Upper lobe of left lung (tissue), 4 donors: ENCODE data around the gene PPARD.

Experiments used
- POLR2A ChIP-seq, 4 donors: fragments of 450-650 bp; IDR thresholded peaks; one replicate each; pipeline ENCODE4 v1.5.1; 2016 to 2017; ENCODE audit warnings: antibody characterized with exemption in 4 of 4, mild to moderate bottlenecking in 2 of 4
- TF ChIP-seq, protein P1 (sequence below), 6 experiments: fragments of 450-650 bp in 4 of 6; fragments of 200-600 bp in 2 of 6; sonication (generic) in 2 of 6; IDR thresholded peaks; one replicate each; pipeline ENCODE4 v1.5.1; 2016 to 2019; ENCODE audit warnings: antibody characterized with exemption in 6 of 6

DNA sequence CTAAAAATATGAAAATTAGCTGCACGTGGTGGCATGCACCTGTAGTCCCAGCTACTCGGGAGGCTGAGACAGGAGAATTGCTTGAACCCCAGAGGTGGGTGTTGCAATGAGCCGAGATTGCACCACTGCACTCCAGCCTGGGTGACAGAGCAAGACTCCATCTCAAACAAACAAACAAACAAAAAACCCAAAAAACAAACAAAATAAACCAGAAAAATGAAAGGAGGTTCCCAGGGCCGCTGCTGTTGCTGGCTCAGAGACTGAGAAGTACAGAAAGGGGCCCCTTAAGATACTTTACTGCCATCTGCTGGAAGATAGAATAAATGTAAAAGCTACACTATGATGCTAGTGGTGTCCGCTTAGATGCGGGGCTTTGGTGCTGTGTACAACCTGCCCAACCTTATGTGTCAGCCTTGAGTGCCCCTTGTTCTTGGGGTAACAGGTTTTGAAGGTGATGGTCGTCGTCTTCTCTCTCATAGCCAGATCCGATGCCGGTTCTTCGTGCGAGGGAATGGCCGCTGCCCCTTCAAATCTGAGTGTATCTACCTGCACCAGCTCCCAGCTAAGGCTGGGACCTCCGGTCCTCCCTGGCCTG is 107.0 kb downstream of the PPARD start:
- TF ChIP-seq, protein P1, sequence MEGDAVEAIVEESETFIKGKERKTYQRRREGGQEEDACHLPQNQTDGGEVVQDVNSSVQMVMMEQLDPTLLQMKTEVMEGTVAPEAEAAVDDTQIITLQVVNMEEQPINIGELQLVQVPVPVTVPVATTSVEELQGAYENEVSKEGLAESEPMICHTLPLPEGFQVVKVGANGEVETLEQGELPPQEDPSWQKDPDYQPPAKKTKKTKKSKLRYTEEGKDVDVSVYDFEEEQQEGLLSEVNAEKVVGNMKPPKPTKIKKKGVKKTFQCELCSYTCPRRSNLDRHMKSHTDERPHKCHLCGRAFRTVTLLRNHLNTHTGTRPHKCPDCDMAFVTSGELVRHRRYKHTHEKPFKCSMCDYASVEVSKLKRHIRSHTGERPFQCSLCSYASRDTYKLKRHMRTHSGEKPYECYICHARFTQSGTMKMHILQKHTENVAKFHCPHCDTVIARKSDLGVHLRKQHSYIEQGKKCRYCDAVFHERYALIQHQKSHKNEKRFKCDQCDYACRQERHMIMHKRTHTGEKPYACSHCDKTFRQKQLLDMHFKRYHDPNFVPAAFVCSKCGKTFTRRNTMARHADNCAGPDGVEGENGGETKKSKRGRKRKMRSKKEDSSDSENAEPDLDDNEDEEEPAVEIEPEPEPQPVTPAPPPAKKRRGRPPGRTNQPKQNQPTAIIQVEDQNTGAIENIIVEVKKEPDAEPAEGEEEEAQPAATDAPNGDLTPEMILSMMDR (IDR thresholded peaks at IDR 0.05): peak; percentile 45 to 72 (median 60)
- no peak for TF ChIP-seq POLR2A (IDR thresholded peaks at IDR 0.05)
